C4-2B (cell line): ENCODE measurements around the gene PPARA.
A peak's percentile ranks its signal among the peaks of the same experiment; 100 is the strongest.
"Not testable (repeated sequence)": the region's sequence is repeated elsewhere in the genome, so short reads cannot be mapped to it uniquely, and the experiment has no call there.

ENCODE experiments used
- H3K27ac ChIP-seq: fragments of 450-650 bp; 2 replicates; pipeline ENCODE4 v1.5.1; 2017
- CTCF ChIP-seq: fragments of 450-650 bp; conservative IDR thresholded peaks from 2 replicates; pipeline ENCODE4 v1.5.1; 2017; ENCODE audit warnings: mild to moderate bottlenecking
- ZFX ChIP-seq: fragments of 450-650 bp; IDR thresholded peaks from 2 replicates; pipeline ENCODE4 v1.6.1; 2017

PPARA gene

GRCh38 chr22:46129390-46130041 lies 20.8 kb upstream of the PPARA start:
- peak overlapping the region; percentile 84 for H3K27ac ChIP-seq

GRCh38 chr22:46131151-46131587 lies 19.2 kb upstream of the PPARA start:
- H3K27ac ChIP-seq, result no peak overlapping the region
- TF ChIP-seq ZFX, result no peak
- no peak for TF ChIP-seq CTCF

More at GRCh38 chr22:46129390-46130041, 20.8 kb upstream of the PPARA start:
- TF ChIP-seq ZFX, result peak; percentile 95; the same call in 1 of the 2 replicates
- no peak for TF ChIP-seq CTCF

- H3K27ac ChIP-seq, result not testable (repeated sequence)
These were observed 18.0 kb upstream of the PPARA start for GRCh38 chr22:46132193-46132829.

- TF ChIP-seq CTCF (no peak), ZFX (no peak)
- H3K27ac ChIP-seq, result no peak overlapping the region
These were observed 17.3 kb upstream of the PPARA start for GRCh38 chr22:46132830-46133587.

- TF ChIP-seq CTCF (no peak), ZFX (no peak)
- no peak overlapping the region for H3K27ac ChIP-seq
These were observed 16.8 kb upstream of the PPARA start for GRCh38 chr22:46133588-46133855.

- TF ChIP-seq ZFX, result no peak
- TF ChIP-seq CTCF, result no peak
- no peak overlapping the region for H3K27ac ChIP-seq
These were observed 16.1 kb upstream of the PPARA start for GRCh38 chr22:46134111-46134705.

- H3K27ac ChIP-seq, result no peak overlapping the region
- no peak for TF ChIP-seq CTCF
- no peak for TF ChIP-seq ZFX
These were observed 14.5 kb upstream of the PPARA start for GRCh38 chr22:46135611-46136485.
